ENCODE measurements around the gene NPIPA5. TPM values are rescaled to one million over a fixed set of nuclear protein-coding genes. Genes with fewer than 3 reads are reported as not detected.
A peak's percentile ranks its signal among the peaks of the same experiment; 100 is the strongest.

The NPIPA5 gene
- total and polyA plus RNA-seq, 2 of the 13 experiments (the other 11 are each of a cell fraction or from before 2014, with no cell fraction given): 9.7 to 21.5 TPM

GRCh38 chr16:15398618-15399316, 20.7 kb upstream of the NPIPA5 start:
- Histone ChIP-seq H3K9me3 (ENCODE audit: low read length) (no peaks in the 10 kb centered on the region), H3K27me3 (ENCODE audit: control insufficient read depth in 1 of 2, insufficient read depth in 2 of 2, low read length in 2 of 2) (no peaks in the 10 kb centered on the region), H3K4me1 (ENCODE audit: insufficient read depth, low read length) (peaks cover 67% of the 10 kb centered on the region), H4K20me1 (ENCODE audit: insufficient read depth, low read length) (no peaks in the 10 kb centered on the region), H3K9ac (ENCODE audit: insufficient read depth, low read depth, low read length) (peak overlapping the region; percentile 84), H3K27ac (ENCODE audit: extremely low read length, insufficient read depth, low read length) (peak overlapping the region; percentile 71), H3K79me2 (ENCODE audit: insufficient read depth, low read length) (peaks cover 34% of the 10 kb centered on the region), H3K4me3 (replicated peaks in 1 of 3; ENCODE audit: insufficient read depth in 1 of 3, low read depth in 2 of 3, low read length in 3 of 3) (peak overlapping the region in 2 of 3 experiments; percentile 0 to 45; a peak in 2 of 6 replicates), H3K36me3 (replicated peaks in 1 of 2; ENCODE audit: control insufficient read depth in 1 of 2, insufficient read depth in 2 of 2, low read length in 2 of 2) (peaks cover 1 to 18% of the 10 kb centered on the region in 2 experiments; a peak in 4 of 5 replicates), H3K4me2 (ENCODE audit: low read depth, low read length) (peak overlapping the region; percentile 71), H2AFZ (ENCODE audit: low read length) (no peak overlapping the region)
- ChIA-PET POLR2A (interaction anchor here (0.6 to 1.7 kb wide), 6 partner anchors 10 to 305 kb away, joined by 3 to 6 read pairs (median 3); partner anchors contain the start of gene RRN3), CTCF (ENCODE audit: low intra/inter-chr PET ratio, low total read pairs) (no interaction called here)
- BruUV-seq (replicated peaks): no TSS peak
- WGBS (ENCODE audit: low lambda C conversion rate): 18% methylated on average over 14 of the region's 14 CpGs
- intact Hi-C loops (cut with micrococcal nuclease; ENCODE audit: unreplicated experiment): no loop called here
- ATAC-seq: peak; percentile 77
- in situ Hi-C loops (cut with HindIII; ENCODE audit: extremely low pct_ligation_motif_present, low pct_unique_long_range_greater_than_20kb): no loop called here
- peak; percentile 95 for DNase-seq (ENCODE audit: low spot score)
- FAIRE-seq: peak; percentile 72
- TF ChIP-seq POLR2A (IDR thresholded peaks at IDR 0.05; ENCODE audit: insufficient read depth in 1 of 2, low read depth in 2 of 2, low read length in 2 of 2): peak in 1 of 2 experiments; percentile 44; a peak in 3 of 4 replicates
- TF ChIP-seq ZNF225 (CRISPR knock-in tag; IDR thresholded peaks at IDR 0.05): no peak
- no peak for TF ChIP-seq XBP1 (CRISPR knock-in tag; IDR thresholded peaks at IDR 0.05)
- no peak for TF ChIP-seq SYNCRIP (IDR thresholded peaks at IDR 0.05; ENCODE audit: insufficient read depth, low read depth, low read length)
- no peak for TF ChIP-seq CENPT (CRISPR knock-in tag; IDR thresholded peaks at IDR 0.05; ENCODE audit: low read depth)
- peak; percentile 61; the same call in 1 of the 2 replicates for TF ChIP-seq LCORL (IDR thresholded peaks at IDR 0.05)
- TF ChIP-seq LCORL (CRISPR knock-in tag; IDR thresholded peaks at IDR 0.05): peak; percentile 93
- peak; percentile 98 for TF ChIP-seq PHF21A (CRISPR knock-in tag; IDR thresholded peaks at IDR 0.05)
- no peak for TF ChIP-seq ZNF672 (CRISPR knock-in tag; IDR thresholded peaks at IDR 0.05)
- TF ChIP-seq ZNF260 (CRISPR knock-in tag; IDR thresholded peaks at IDR 0.05; ENCODE audit: borderline replicate concordance, low read depth): no peak
- no peak for TF ChIP-seq GATAD1 (CRISPR knock-in tag; IDR thresholded peaks at IDR 0.05)
- TF ChIP-seq, protein P1, sequence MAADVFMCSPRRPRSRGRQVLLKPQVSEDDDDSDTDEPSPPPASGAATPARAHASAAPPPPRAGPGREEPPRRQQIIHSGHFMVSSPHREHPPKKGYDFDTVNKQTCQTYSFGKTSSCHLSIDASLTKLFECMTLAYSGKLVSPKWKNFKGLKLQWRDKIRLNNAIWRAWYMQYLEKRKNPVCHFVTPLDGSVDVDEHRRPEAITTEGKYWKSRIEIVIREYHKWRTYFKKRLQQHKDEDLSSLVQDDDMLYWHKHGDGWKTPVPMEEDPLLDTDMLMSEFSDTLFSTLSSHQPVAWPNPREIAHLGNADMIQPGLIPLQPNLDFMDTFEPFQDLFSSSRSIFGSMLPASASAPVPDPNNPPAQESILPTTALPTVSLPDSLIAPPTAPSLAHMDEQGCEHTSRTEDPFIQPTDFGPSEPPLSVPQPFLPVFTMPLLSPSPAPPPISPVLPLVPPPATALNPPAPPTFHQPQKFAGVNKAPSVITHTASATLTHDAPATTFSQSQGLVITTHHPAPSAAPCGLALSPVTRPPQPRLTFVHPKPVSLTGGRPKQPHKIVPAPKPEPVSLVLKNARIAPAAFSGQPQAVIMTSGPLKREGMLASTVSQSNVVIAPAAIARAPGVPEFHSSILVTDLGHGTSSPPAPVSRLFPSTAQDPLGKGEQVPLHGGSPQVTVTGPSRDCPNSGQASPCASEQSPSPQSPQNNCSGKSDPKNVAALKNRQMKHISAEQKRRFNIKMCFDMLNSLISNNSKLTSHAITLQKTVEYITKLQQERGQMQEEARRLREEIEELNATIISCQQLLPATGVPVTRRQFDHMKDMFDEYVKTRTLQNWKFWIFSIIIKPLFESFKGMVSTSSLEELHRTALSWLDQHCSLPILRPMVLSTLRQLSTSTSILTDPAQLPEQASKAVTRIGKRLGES (CRISPR knock-in tag; IDR thresholded peaks at IDR 0.05; ENCODE audit: borderline replicate concordance): no peak
- peak; percentile 65 for TF ChIP-seq ZFP1 (CRISPR knock-in tag; IDR thresholded peaks at IDR 0.05)
- TF ChIP-seq IKZF1 (IDR thresholded peaks at IDR 0.05): no peak
- TF ChIP-seq, protein P2, sequence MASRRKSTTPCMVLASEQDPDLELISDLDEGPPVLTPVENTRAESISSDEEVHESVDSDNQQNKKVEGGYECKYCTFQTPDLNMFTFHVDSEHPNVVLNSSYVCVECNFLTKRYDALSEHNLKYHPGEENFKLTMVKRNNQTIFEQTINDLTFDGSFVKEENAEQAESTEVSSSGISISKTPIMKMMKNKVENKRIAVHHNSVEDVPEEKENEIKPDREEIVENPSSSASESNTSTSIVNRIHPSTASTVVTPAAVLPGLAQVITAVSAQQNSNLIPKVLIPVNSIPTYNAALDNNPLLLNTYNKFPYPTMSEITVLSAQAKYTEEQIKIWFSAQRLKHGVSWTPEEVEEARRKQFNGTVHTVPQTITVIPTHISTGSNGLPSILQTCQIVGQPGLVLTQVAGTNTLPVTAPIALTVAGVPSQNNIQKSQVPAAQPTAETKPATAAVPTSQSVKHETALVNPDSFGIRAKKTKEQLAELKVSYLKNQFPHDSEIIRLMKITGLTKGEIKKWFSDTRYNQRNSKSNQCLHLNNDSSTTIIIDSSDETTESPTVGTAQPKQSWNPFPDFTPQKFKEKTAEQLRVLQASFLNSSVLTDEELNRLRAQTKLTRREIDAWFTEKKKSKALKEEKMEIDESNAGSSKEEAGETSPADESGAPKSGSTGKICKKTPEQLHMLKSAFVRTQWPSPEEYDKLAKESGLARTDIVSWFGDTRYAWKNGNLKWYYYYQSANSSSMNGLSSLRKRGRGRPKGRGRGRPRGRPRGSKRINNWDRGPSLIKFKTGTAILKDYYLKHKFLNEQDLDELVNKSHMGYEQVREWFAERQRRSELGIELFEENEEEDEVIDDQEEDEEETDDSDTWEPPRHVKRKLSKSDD (CRISPR knock-in tag; IDR thresholded peaks at IDR 0.05; ENCODE audit: low read depth): 0 out of 2 replicates have a peak, but pooled peaks have one; percentile 43
- TF ChIP-seq MYNN (CRISPR knock-in tag; IDR thresholded peaks at IDR 0.05; ENCODE audit: low read depth): no peak
- TF ChIP-seq SOX5 (CRISPR knock-in tag; IDR thresholded peaks at IDR 0.05; ENCODE audit: borderline replicate concordance): peak; percentile 78; the same call in 1 of the 2 replicates
- TF ChIP-seq ASH2L (IDR thresholded peaks at IDR 0.05; ENCODE audit: insufficient read length, low read depth, low read length): peak; percentile 88
- peak; percentile 54 for TF ChIP-seq PRPF4 (IDR thresholded peaks at IDR 0.05; ENCODE audit: low read depth, low read length, poor library complexity, severe bottlenecking)
- TF ChIP-seq ZKSCAN5 (CRISPR knock-in tag; IDR thresholded peaks at IDR 0.05): no peak; the same call in 1 of the 2 replicates
- peak; percentile 68; the same call in 1 of the 2 replicates for TF ChIP-seq ETV6 (CRISPR knock-in tag; conservative IDR thresholded peaks at IDR 0.05)

Data from HepG2 (cell line).